GM18873 (cell line): ENCODE data around the gene MMAA.

Experiments used
- ATAC-seq: cut with Tn5 transposase; IDR thresholded peaks from one replicate; pipeline ENCODE4 v1.9.1; 2021; ENCODE audit warnings: mild to moderate bottlenecking, moderate library complexity, moderate number of reproducible peaks; ENCODE audit not compliant: unreplicated experiment, low FRiP score

Gene MMAA

DNA sequence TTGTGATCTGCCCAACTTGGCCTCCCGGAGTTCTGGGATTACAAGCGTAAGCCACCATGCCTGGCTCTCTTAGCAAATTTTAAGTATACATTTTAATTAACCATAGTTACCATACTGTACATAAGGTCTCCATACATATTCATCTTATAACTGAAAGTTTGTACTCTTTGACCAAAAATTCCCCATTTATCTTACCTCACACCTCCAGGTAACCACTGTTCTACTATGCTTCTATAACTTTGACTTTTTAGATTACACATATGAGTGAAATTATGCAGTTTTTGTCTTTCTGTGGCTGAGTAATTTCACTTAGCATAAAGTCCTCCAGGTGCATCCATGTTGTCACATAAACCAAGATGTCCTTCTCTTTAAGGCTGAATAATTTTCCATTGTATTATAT is 78.1 kb downstream of the MMAA start:
- ATAC-seq: no peak

GRCh38 chr4:145698507-145698906 is 79.3 kb downstream of the MMAA start:
- no peak for ATAC-seq

DNA sequence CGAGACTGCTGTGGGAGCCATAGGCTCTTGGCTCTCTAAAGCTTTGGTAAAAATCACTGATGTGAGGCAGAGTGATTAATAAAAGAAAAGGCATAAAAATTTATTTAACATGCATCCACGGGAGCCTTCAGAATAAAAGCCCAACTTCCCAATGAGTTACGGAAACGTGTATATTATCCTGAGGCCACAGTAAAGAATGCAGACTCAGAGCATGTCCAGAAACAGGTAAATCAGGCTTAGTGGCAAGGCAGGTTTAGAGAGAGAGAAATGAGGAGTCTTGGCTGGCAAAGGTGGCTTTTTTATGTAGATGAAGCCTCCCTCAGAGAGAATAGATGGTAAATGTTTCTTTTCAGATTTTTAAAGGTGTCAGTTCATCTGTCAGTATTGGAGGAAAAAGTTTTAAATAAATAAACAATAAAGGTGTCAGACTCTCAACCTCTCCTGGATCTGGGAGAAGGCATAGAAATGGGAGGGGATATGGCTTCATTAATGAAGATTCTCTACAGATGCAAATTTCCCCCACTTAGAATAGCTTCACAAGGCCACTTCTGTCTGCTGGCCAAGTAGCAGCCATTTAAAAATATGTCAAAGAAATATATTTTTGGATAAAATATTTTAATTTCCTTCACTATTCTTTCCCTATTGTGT is 84.8 kb downstream of the MMAA start:
- no peak for ATAC-seq

- ATAC-seq: no peak
These were observed 90.2 kb downstream of the MMAA start for GRCh38 chr4:145709336-145709735.
